ENCODE results near the gene VPS13D. TPM values are rescaled to one million over a fixed set of nuclear protein-coding genes. Genes with fewer than 3 reads are reported as not detected.
A peak's percentile ranks its signal among the peaks of the same experiment; 100 is the strongest.

The VPS13D gene
- total RNA-seq, 4 donors from 2014 or later, result 33.2 to 115 (median 56.5) TPM

- intact Hi-C loops (cut with DNase I; ENCODE audit: low total_unique reads), result no loop called here
- Histone ChIP-seq H3K36me3 (no peaks in the 10 kb centered on the region), H3K27me3 (no peaks in the 10 kb centered on the region), H3K9me3 (no peaks in the 10 kb centered on the region), H3K4me3 (no peak overlapping the region), H3K4me1 (no peaks in the 10 kb centered on the region), H3K27ac (no peak overlapping the region)
- no peak for DNase-seq
- no peak for TF ChIP-seq POLR2A (IDR thresholded peaks at IDR 0.05)
- no peak for TF ChIP-seq CTCF (IDR thresholded peaks at IDR 0.05)
Observed at GRCh38 chr1:12333036-12333785, 103.4 kb downstream of the VPS13D start.

- no peak for DNase-seq
- Histone ChIP-seq H3K27me3 (no peaks in the 10 kb centered on the region), H3K27ac (no peak overlapping the region), H3K4me1 (no peaks in the 10 kb centered on the region), H3K36me3 (no peaks in the 10 kb centered on the region), H3K4me3 (no peak overlapping the region), H3K9me3 (no peaks in the 10 kb centered on the region)
- TF ChIP-seq CTCF (IDR thresholded peaks at IDR 0.05) (no peak), POLR2A (IDR thresholded peaks at IDR 0.05) (no peak)
- intact Hi-C loops (cut with DNase I; ENCODE audit: low total_unique reads), result no loop called here
Observed at GRCh38 chr1:12335815-12336214, 106.0 kb downstream of the VPS13D start.

- intact Hi-C loops (cut with DNase I; ENCODE audit: low total_unique reads), result no loop called here
- H3K4me1 ChIP-seq, result no peaks in the 10 kb centered on the region
- no peaks in the 10 kb centered on the region for H3K27me3 ChIP-seq
- no peak overlapping the region for H3K27ac ChIP-seq
- TF ChIP-seq CTCF (IDR thresholded peaks at IDR 0.05) (no peak), POLR2A (IDR thresholded peaks at IDR 0.05) (no peak)
- DNase-seq, result no peak
- H3K4me3 ChIP-seq, result no peak overlapping the region
- no peaks in the 10 kb centered on the region for H3K36me3 ChIP-seq
- H3K9me3 ChIP-seq, result no peaks in the 10 kb centered on the region
Observed at GRCh38 chr1:12336413-12336812, 106.6 kb downstream of the VPS13D start.

GRCh38 chr1:12338017-12338416 is 108.2 kb downstream of the VPS13D start:
- intact Hi-C loops (cut with DNase I; ENCODE audit: low total_unique reads), result no loop called here
- H3K27ac ChIP-seq, result peak overlapping the region in 1 of 2 donors; percentile 28
- no peaks in the 10 kb centered on the region for H3K36me3 ChIP-seq
- no peak overlapping the region for H3K4me3 ChIP-seq
- no peaks in the 10 kb centered on the region for H3K4me1 ChIP-seq
- H3K27me3 ChIP-seq, result no peaks in the 10 kb centered on the region
- H3K9me3 ChIP-seq, result no peaks in the 10 kb centered on the region
- no peak for DNase-seq
- no peak for TF ChIP-seq CTCF (IDR thresholded peaks at IDR 0.05)
- no peak for TF ChIP-seq POLR2A (IDR thresholded peaks at IDR 0.05)

GRCh38 chr1:12338823-12339222 is 109.0 kb downstream of the VPS13D start:
- no peaks in the 10 kb centered on the region for H3K27me3 ChIP-seq
- no peaks in the 10 kb centered on the region for H3K9me3 ChIP-seq
- no peaks in the 10 kb centered on the region for H3K4me1 ChIP-seq
- peak overlapping the region in 1 of 2 donors; percentile 28 for H3K27ac ChIP-seq
- no peaks in the 10 kb centered on the region for H3K36me3 ChIP-seq
- H3K4me3 ChIP-seq, result no peak overlapping the region
- TF ChIP-seq POLR2A (IDR thresholded peaks at IDR 0.05) (no peak), CTCF (IDR thresholded peaks at IDR 0.05) (no peak)
- intact Hi-C loops (cut with DNase I; ENCODE audit: low total_unique reads), result no loop called here
- no peak for DNase-seq

All from uterus (tissue), 4 donors.